NCI-H748 (cell line): ENCODE data around the gene HSPA9.
"Not testable (repeated sequence)": the region's sequence is repeated elsewhere in the genome, so short reads cannot be mapped to it uniquely, and the experiment has no call there.

ENCODE experiments used
- DNase-seq: peaks from one replicate; lab custom pipeline; 2025; ENCODE audit not compliant: unreplicated experiment; lab: John Stamatoyannopoulos, UW

The HSPA9 gene

GRCh38 chr5:138536215-138536614 lies 39.0 kb downstream of the HSPA9 start:
- no peak for DNase-seq

DNA sequence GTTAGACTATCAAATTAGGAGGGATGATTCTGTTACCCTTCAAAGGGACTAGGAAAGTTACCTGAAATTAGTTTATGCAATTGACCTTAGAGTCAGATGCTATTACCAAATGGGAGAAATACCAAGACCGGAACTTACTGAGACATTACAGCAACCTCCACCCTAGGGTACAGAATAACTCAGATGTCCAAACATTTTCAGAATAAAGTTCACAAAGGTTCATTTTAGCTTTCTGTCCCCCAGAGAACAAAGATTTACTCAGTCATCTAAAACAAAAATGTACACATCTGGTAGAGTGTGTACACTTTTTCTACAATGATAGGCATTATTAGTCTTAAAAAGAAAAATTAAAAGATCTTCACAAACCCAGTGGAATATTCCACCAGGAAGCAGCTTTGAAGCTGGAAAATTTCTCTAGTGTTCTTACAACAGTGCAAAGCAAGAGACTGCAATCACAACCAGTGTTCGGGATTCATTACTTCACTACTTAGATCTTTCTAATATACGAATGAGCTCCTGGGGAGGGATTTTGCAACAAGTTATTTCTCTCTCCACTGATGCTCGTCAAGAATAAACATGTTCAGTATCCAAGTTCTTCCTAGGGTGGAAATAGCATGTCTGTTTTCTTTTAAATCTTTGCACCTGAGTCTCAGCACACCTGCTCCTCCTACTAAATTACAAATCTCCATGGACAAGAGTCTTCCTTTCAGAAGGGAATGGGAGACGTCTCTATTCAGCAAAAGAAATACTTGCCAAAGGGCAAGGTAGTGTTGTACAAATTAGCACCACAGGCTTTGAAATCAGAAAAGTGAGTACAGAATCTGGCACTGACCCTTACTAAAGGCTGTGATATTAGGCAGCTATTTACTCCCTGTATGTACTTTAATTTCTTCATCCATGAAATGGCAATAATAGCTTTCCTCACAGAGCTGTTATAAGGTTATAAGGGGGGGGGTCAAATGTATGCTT lies 40.9 kb downstream of the HSPA9 start:
- no peak for DNase-seq

DNA sequence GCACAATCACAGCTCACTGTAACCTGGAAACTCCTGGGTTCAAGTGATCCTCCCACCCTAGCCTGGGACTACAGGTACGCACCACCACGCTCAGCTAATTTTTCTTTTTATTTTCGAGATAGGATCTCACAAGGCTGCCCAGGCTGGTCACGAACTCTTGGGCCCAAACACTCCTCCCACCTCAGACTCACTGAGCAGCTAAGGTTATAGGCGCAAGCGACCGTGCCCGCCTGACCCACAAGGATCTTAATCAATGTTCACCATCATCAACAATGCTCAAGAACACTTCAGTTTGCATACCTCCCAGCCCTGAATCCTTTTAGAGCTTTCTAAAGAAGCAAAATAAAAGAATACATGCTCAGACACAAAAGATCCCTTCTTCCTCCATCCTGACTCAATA lies 45.4 kb downstream of the HSPA9 start:
- DNase-seq: no peak

GRCh38 chr5:138528744-138529469 lies 46.3 kb downstream of the HSPA9 start:
- DNase-seq: no peak

DNA sequence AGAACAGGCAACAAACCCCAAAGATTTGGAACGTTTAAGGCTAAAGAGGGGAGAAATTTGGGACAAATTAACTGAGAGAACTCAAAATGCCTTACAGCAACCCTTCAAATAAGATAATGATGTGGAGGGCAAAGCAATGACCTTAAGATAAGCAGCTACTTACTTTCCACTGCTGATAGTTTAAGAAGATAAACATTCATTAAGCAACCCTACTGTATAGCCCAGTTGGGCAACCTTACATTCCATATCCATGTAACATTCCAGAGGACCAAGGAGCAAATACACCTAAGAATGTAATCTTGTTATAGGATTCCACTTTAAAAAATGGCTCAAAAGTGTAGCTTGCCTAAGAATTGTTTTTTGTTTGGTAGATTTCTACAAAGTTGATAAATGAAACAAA lies 47.0 kb downstream of the HSPA9 start:
- DNase-seq: no peak

DNA sequence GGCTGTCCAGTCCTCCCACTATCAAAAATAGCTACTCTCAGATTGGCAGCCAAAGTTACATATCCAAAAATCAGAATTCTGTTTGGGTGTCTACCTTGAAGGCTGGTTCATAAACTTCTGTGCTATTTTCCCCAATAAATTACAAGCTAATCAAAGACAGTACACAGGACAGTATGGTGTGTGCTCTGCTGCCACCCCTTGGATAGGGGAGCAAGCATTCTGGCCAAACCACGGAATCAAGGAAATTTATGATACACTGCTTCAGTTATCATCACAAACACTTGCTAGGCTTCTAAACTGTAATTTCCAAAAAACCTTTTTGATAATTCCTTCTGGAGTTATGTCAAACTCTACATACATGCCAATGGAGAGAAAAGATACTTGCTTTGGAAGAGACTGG lies 48.0 kb downstream of the HSPA9 start:
- no peak for DNase-seq

GRCh38 chr5:138523406-138523805 lies 51.8 kb downstream of the HSPA9 start:
- DNase-seq: no peak

GRCh38 chr5:138520971-138521370 lies 54.2 kb downstream of the HSPA9 start:
- no peak for DNase-seq

DNA sequence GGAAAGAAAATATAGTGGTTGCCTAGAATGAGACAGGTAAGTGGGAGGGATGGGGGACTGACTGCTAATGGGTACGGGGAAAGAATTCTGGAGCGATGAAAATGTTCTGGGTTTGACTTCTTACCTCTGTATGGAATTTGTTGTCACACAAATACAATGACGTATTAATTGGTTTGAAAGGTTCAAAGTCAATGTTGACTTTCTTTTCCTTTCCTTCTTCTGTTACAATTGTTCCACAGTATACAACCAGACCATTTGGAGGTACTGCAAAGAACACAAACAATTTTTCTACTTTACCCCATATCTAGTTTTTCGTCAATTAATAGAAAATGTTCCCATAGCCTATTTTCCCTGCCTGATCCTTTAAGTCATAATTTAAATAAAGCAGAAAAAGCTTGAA lies 57.8 kb downstream of the HSPA9 start:
- no peak for DNase-seq

DNA sequence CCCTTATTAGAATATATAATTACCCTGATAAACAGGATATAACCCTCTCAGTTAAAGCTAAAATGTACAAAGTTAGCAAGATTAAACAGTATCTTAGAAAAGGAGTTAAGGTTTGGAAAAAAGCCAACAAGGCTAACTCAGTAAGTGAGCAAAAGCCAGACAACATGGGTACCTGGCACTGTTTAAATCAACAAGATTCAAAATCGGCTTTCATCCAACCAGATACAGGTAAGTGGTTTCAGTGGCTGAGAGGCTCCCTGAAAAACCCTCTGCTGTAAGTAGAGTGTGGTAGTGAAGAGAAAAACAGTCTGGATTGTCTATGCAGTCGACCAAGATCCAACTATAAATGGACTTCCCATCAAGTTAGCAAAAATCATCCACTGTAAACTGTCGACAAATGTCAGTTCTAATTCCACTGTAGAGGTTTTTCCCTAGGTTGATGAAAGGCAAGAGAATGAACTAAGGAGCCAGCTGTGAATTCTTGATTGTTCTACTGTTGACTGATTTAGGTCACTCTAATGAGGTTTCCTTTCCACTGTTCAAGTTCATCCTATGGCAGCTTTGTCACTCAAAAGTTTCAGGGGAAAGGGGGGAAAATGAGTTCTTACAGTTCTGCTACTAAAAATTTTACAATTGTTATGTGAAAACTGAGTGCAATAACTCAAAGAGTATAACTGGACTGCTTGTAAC lies 59.5 kb downstream of the HSPA9 start:
- no peak for DNase-seq

DNA sequence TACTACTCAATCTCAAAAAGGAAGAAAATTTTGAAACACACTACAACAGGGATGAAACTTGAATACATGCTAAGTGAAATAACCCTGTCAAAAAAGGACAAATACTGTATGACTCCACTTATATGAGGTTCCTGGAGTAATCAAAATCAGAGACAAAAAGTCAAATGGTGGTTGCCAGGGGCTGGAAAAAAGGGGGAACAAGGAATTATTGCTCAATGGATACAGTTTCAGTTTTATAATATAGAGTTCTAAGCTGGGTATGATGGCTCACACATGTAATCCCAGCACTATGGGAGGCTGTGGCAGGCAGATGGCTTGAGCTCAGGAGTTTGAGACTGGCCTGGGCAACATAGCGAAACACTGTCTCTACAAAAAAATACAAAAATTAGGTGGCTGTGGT lies 61.2 kb downstream of the HSPA9 start:
- DNase-seq: no peak

- no peak for DNase-seq
These were observed 66.2 kb downstream of the HSPA9 start for GRCh38 chr5:138508958-138509357.

DNA sequence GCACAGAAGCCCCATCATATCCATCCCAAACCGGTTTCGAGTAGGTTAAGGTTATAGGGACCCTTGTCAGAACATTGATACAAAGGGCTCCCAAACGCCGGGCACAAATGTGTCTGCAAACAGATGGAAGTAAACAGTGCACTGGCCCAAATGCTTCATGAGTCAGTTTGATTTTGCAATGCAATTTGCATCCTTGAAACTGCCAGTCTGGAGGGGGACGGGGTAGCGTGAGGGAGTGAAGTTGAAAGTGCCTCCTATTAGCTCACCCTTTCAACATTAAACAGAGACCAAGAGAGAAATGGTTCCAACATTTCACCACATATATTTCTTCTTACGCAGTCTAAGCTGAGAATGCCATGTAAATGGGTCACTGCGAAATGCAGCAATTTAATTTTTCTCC lies 67.7 kb downstream of the HSPA9 start:
- DNase-seq: not testable (repeated sequence)

DNA sequence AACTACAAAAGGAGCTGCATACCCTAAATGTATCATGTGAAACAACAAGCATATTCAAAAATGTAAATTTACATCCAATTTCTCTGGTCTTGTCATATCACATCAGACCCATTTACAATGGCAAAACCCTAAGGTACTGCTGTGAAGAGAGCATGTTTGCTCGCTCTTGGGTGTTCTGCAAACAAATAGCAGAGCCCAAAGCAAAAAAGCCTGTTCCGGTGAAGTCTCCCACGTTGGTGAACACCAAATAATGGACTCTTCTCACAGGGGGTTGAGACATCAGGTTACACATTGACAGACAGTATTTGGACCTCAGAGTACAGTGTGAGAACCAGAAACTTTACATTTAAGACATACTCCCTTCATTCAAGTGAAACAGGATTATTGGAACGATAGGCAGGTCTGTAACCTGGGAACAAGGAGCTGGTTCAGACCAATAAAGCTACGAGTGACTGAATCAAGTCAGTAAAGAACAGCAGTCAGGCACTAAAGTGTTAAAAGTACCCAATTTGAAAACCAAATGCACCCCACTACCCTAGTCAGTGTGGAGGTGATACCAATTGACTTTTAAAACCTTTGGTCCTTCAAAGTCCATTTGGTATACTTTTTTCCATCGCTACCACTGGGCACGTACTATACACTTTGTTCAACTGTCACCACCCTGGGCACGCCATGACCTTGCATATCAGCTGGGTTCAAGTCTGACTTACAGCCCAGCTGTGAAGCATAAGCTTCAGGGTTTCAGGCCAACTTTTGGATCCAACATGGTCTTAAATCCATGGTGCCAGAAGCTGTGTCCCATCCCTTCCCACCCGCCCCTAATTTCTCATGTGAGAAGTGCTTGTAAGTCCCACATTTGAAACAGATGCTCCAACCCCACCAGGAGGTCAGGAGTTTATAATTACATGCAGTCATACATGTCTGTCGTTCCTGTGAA lies 68.6 kb downstream of the HSPA9 start:
- no peak for DNase-seq

GRCh38 chr5:138504799-138505198 lies 70.4 kb downstream of the HSPA9 start:
- DNase-seq: no peak
